HG03175 (cell line): ENCODE data around the gene SLC27A2.

Experiments used
- ATAC-seq: cut with Tn5 transposase; IDR thresholded peaks from one replicate; pipeline ENCODE4 v1.9.1; 2021; ENCODE audit warnings: mild to moderate bottlenecking, moderate library complexity; ENCODE audit not compliant: unreplicated experiment

Gene SLC27A2

DNA sequence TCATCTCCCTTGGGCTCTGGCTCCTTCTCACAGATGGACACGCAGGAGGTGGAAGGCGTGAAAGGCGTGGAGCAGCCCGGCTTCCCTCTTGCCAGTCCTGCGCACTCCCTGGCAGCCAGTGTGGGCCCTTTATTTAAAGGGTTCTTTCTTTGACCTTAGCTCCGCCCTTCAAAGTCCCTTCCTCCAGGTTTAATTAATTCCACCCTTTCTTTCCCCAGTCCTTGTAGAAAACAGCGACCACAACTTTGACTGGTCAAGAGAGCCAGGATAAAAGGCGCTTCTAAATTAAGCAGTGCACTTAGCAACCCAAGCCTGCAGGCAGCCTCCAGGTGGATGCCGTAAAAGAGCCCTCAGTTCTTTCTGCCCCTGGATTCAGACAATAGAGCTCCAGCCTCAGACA, 83.6 kb downstream of the SLC27A2 start, which contains the start of gene HDC:
TSS of gene HDC (minus strand) at position 107 of the 400 bp plus-strand sequence. CDS start at position 4, 103 bp downstream.
- ATAC-seq = no peak

DNA sequence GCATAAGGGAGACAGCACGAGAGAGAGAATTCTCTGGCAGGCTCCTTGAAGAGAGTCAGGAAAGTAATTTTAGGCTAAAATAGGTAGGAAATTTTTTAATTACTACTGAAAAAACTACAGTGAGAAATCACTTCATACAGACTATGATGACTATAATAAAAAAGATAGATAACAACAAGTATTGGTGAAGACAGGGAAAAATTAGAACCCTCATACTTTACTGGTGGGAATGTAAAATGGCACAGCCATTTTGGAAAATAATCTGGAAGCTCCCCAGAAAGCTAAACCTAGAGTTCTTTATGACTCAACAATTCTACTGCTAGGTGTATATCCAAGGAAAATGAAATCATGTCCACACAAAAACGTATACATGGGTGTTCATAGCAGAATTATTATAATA, 85.6 kb downstream of the SLC27A2 start:
- ATAC-seq = no peak

DNA sequence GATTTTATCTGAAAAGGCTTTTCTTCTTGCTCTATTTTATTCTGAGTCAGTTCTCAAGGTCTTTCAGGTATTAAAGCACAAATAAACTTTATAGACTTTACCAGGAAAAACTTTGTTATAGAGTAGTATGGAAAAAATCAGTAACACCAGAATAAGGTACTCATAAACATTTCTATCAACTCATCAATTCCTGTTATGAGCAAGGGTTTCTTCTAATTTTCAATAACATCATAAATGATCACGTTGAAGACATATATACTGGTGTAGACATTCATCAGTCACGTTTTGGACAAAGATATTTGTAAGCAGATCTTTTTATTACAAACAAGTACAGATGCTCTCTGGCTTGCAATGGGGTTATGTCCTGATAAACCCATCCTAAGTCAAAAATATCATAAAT, 93.1 kb downstream of the SLC27A2 start:
- no peak for ATAC-seq

DNA sequence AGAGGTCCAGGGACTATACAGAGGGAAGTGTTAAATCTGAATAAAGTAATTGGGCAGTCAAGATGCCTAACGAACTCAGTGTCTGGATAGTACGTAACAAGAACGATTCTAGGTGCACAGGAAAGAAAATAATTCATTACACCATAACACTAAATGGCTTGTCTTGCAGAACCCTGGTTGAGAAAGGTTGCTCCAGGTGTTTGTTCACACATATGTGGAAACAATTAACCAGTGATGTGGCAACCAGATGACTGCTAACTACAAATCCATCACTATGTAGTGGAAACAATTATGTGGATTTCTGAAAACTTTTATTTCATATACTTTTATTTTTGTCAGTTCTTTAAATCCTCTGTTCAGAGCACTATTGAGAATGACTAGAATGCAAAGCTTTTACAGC, 93.9 kb downstream of the SLC27A2 start:
- ATAC-seq = no peak

DNA sequence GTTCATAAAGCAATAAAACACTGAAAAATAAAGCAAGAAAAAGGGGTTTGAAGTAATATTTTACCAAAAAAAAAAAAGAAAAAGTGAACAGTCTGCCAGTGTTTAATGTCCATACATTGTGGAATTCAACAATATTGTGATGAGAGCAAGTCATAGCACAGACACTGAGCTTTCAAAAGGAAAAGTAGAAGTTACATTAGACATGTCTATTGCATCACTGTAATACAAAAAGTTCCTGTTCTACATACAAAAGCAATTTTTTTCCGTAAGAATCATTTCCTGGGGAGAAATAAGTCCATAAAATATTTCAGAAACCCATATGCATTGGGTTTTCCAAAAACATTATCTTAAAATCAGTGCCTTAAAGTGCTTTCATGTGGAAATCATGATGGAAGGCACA, 95.4 kb downstream of the SLC27A2 start:
- no peak for ATAC-seq

DNA sequence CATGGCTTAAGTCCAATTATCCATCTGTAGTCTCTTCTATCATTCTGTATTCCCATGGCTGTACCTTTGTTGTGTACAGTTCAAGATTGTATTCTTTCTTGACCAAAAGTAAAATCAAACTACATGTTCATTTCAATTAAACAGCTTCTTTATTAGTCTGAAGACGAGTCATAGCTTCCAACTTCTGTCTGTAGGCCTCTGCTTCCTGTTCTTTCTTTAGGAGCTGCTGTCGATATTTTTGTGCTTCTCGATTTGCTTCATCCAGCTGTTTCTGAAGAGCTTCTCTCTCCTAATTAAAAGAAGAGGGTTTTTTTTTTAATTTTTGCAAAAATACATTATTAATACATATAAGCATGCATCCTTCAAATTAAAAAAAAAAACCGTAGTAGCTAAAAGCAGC, 96.5 kb downstream of the SLC27A2 start:
- ATAC-seq = no peak

- no peak for ATAC-seq
Measured at GRCh38 chr15:50280271-50280670, 98.3 kb downstream of the SLC27A2 start.

DNA sequence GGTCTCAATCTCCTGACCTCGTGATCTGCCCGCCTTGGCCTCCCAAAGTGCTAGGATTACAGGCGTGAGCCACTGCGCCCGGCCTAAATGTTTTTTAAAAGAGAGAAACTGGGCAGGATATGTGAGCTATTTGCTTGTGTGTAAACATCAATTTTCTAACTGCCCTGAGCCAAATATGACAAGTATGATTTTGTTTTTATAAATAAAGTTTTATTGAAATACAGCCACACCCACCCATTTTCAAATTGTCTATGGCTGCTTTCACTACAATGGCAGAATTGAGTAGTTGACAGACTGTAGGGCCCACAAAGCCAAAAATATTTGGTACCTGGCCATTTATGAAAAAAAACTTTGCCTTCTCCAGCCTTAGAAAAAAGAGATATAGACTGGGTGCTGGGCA, 99.4 kb downstream of the SLC27A2 start:
- no peak for ATAC-seq
